HEK293T (cell line): ENCODE data around the gene SRMS.

ENCODE experiments used
- CTCF ChIA-PET: fragments of 350-600 bp; formaldehyde crosslinking; extraction: SDS; loops from one replicate; lab custom pipeline; 2021; ENCODE audit warnings: antibody characterized with exemption, inconsistent platforms; lab: Yijun Ruan, JAX
- POLR2A ChIA-PET: fragments of 350-600 bp; formaldehyde crosslinking; extraction: SDS; loops from one replicate; lab custom pipeline; 2020; ENCODE audit warnings: antibody characterized with exemption, inconsistent platforms; lab: Yijun Ruan, JAX
- DNase-seq: peaks from one replicate; pipeline ENCODE4 v3.0.0; 2012; ENCODE audit warnings: mixed read lengths; ENCODE audit errors: extremely low spot score
- ARNT ChIP-seq: fragments of 450-650 bp; IDR thresholded peaks from 2 replicates; pipeline ENCODE4 v1.6.1; 2017; ENCODE audit warnings: mild to moderate bottlenecking
- BHLHE40 ChIP-seq: fragments of 450-650 bp; IDR thresholded peaks from 2 replicates; pipeline ENCODE4 v1.6.1; 2016; ENCODE audit warnings: mild to moderate bottlenecking, moderate library complexity, borderline replicate concordance
- CTBP1 ChIP-seq: fragments of 450-650 bp; IDR thresholded peaks from 2 replicates; pipeline ENCODE4 v1.6.1; 2016; ENCODE audit warnings: borderline replicate concordance
- ELF4 ChIP-seq: fragments of 450-650 bp; IDR thresholded peaks from 2 replicates; pipeline ENCODE4 v1.6.1; 2017; ENCODE audit warnings: antibody characterized with exemption
- FOXA1 ChIP-seq: fragments of 450-650 bp; IDR thresholded peaks from 2 replicates; pipeline ENCODE4 v1.6.1; 2016; ENCODE audit warnings: mild to moderate bottlenecking
- FOXK2 ChIP-seq: fragments of 450-650 bp; IDR thresholded peaks from 2 replicates; pipeline ENCODE4 v1.6.1; 2016; ENCODE audit warnings: mild to moderate bottlenecking
- FOXM1 ChIP-seq: fragments of 450-650 bp; IDR thresholded peaks from 2 replicates; pipeline ENCODE4 v1.6.1; 2017; ENCODE audit warnings: mild to moderate bottlenecking, borderline replicate concordance
- HDGF ChIP-seq: fragments of 450-650 bp; IDR thresholded peaks from 2 replicates; pipeline ENCODE4 v1.6.1; 2017; ENCODE audit warnings: antibody characterized with exemption, borderline replicate concordance
- L3MBTL2 ChIP-seq: fragments of 450-650 bp; conservative IDR thresholded peaks from 2 replicates; pipeline ENCODE4 v1.6.1; 2016; ENCODE audit warnings: mild to moderate bottlenecking
- LEF1 ChIP-seq: fragments of 450-650 bp; IDR thresholded peaks from 2 replicates; pipeline ENCODE4 v1.6.1; 2017; ENCODE audit warnings: mild to moderate bottlenecking, borderline replicate concordance
- NFRKB ChIP-seq: fragments of 450-650 bp; IDR thresholded peaks from 2 replicates; pipeline ENCODE4 v1.6.1; 2016; ENCODE audit warnings: mild to moderate bottlenecking, moderate library complexity
- SP1 ChIP-seq: fragments of 450-650 bp; IDR thresholded peaks from 2 replicates; pipeline ENCODE4 v1.6.1; 2017
- SUZ12 ChIP-seq: fragments of 450-650 bp; IDR thresholded peaks from 2 replicates; pipeline ENCODE4 v1.6.1; 2016; ENCODE audit warnings: mild to moderate bottlenecking
- TARDBP ChIP-seq: fragments of 450-650 bp; IDR thresholded peaks from 2 replicates; pipeline ENCODE4 v1.6.1; 2016
- ZNF384 ChIP-seq: fragments of 450-650 bp; IDR thresholded peaks from 2 replicates; pipeline ENCODE4 v1.6.1; 2016
- TF ChIP-seq, protein P1 (sequence below): fragments of 450-650 bp; IDR thresholded peaks from 2 replicates; pipeline ENCODE4 v1.6.1; 2016

The SRMS gene

DNA sequence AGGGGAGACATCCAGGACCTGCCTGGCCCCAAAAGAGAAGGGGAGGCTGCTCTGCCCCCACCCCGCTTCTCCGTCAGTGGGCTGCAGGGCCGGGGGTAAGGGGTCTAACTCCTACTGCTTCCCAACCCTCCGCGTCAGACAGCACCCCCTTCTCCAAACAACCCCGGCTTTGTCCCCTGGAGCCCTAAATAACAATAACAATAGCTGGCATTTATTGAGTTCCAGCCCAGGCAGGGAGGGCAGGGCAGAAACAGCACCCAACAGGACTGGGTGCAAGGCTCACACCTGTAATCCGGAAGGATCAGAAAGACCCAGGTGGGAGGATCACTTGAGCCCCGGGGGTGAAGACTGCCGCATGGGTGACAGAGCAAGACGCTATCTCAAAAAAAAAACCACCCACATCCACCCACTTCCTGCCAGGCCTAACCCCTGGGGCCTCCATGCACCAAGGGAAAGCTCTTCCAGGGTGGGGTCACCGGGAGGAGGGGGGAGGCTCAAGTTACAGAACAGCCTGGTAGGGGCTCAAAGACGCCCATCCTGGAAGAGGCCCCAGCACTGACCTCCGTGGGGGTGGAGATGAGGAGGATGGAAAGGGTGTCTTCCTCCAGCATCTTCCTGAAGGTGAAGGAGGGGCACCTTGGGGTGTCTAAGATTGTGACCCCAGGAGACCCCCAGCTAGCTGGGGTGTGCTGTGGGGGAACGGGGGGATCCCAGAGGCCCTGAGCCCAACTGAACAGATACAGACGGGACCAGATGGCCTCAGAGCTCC is 5.1 kb upstream of the SRMS start:
- POLR2A ChIA-PET = no interaction called here
- CTCF ChIA-PET = no interaction called here
- TF ChIP-seq ELF4 (no peak), FOXM1 (no peak), L3MBTL2 (no peak), BHLHE40 (no peak), HDGF (no peak), ARNT (no peak), ZNF384 (no peak)
- DNase-seq = no peak

GRCh38 chr20:63551068-63551467 is 3.5 kb upstream of the SRMS start:
- CTCF ChIA-PET = no interaction called here
- TF ChIP-seq LEF1 (no peak), HDGF (no peak), ZNF384 (no peak), FOXM1 (no peak), BHLHE40 (no peak), FOXK2 (no peak), SP1 (no peak), SUZ12 (no peak), L3MBTL2 (no peak), ELF4 (no peak), CTBP1 (no peak), NFRKB (no peak), ARNT (no peak), TARDBP (no peak), FOXA1 (no peak)
- TF ChIP-seq, protein P1, sequence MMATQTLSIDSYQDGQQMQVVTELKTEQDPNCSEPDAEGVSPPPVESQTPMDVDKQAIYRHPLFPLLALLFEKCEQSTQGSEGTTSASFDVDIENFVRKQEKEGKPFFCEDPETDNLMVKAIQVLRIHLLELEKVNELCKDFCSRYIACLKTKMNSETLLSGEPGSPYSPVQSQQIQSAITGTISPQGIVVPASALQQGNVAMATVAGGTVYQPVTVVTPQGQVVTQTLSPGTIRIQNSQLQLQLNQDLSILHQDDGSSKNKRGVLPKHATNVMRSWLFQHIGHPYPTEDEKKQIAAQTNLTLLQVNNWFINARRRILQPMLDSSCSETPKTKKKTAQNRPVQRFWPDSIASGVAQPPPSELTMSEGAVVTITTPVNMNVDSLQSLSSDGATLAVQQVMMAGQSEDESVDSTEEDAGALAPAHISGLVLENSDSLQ = no peak
- POLR2A ChIA-PET = interaction anchor here (1.8 kb wide), 1 partner anchor 23 kb away, joined by 8 read pairs; the partner anchor contains the start of gene HELZ2
- no peak for DNase-seq

DNA sequence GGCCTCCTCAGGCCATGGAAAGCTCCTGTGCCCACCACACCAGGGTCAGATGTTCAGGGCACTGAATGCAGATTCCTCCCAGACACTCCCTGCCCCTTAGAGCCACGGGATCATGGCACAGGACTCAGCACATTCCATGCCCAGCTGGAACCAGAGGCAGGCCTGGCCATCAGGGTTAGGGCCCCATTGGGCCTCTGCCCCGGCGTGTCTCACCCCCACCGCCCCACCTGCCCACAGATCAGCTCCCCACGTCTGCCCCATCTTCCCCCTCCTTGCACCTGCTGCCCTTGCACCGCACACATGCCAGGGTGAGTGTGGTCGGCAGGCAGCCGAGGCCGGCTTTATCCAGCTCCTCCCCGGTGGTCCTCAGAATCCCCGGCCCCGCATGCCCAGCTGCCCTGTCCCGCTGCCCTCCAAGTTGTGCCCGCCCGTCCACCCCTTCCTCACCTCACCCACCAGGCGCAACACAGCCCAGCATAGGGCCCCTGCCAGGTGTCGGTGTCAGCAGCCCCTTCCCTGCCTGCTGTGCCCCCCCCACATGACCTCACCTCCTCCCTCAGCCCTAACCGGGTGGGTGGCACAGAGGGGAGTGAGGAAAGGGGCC is 2.2 kb upstream of the SRMS start:
- ChIA-PET CTCF (no interaction called here), POLR2A (interaction anchor here (0.9 to 1.8 kb wide), 2 partner anchors 12 to 24 kb away, joined by 4 to 8 read pairs; partner anchors contain the start of gene HELZ2)
- TF ChIP-seq BHLHE40 (no peak), NFRKB (no peak), FOXA1 (no peak), ELF4 (no peak), SP1 (no peak), HDGF (no peak), ARNT (no peak), SUZ12 (no peak), FOXM1 (no peak), CTBP1 (no peak), ZNF384 (no peak), FOXK2 (no peak), L3MBTL2 (no peak)
- TF ChIP-seq, protein P1 = no peak
- DNase-seq = no peak

DNA sequence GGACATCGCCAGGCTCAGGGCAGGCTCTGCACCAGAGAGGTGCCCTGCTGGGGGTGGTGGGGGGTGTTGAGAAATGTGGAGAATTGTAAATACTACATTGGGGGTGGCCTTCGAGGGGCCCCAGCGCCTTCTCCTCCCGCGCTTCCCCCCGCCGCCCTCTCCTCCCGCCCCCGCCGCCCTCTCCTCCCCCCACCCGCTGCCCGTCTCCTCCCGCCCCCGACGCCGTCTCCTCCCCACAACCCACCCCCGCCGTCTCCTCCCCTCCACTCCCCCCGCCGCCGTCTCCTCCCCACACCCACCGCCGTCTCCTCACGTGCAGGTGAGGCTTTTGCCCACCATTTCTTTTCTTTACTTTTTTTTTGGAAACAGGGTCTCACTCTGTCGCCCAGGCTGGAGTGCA is 1.5 kb upstream of the SRMS start:
- ChIA-PET CTCF (no interaction called here), POLR2A (no interaction called here)
- TF ChIP-seq ARNT (no peak), FOXA1 (no peak), L3MBTL2 (no peak), CTBP1 (no peak), FOXM1 (no peak), TARDBP (no peak), FOXK2 (no peak), ZNF384 (no peak), LEF1 (no peak), SUZ12 (no peak), BHLHE40 (no peak), SP1 (no peak), HDGF (no peak), NFRKB (no peak), ELF4 (no peak)
- TF ChIP-seq, protein P1 = no peak
- DNase-seq = no peak

DNA sequence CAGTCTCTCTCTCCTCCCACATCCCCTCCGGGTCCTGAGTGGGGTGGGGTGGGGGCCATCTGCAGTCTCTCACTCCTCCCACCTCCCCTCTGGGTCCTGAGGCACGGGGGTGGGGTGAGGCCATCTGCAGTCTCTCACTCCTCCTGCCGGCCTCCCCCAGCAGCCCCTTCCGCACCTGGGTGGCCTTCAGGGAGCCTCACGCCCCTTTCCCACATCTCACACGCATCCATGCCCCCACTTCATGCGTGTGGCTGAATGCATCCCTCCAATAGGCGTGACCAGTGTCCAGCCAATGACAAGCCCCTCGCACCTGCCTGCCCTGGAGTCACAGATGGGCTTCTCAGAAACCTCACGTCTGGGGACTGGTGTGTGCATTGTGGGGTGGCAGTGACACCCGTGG is 993 bp upstream of the SRMS start:
- POLR2A ChIA-PET = no interaction called here
- CTCF ChIA-PET = no interaction called here
- TF ChIP-seq CTBP1 (no peak), LEF1 (no peak), ARNT (no peak), ELF4 (no peak), HDGF (no peak), SUZ12 (no peak), L3MBTL2 (no peak), BHLHE40 (no peak), FOXK2 (no peak), FOXM1 (no peak), TARDBP (no peak), FOXA1 (no peak), SP1 (no peak), ZNF384 (no peak)
- TF ChIP-seq, protein P1 = no peak
- DNase-seq = no peak
